ENCODE measurements around the gene SIGMAR1.

DNA sequence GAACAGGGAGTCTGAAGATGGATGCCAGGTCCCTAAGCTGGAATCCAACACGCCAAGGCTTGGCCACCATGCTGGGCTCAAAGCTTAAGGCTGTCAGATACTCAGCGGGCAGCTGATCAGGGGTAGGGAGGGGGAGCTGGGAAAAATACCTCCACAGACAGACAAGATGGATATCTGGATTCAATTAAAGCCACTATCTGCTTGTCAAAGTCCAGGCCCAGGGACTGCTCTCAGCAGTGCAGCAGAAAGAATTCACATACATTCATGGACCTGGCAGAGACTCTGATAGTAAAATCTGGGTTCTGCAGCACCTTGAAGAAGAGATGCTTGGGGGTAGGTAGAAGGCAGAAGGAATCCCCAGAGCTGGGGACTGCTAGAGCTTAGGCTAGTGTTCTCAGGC lies 22.5 kb downstream of the SIGMAR1 start:
- TF ChIP-seq CTCF (IDR thresholded peaks at IDR 0.05) (no peak), POLR2A (IDR thresholded peaks at IDR 0.05) (no peak)
